Right atrium auricular region (tissue), 2 donors: ENCODE measurements around the gene LARGE2. TPM values are rescaled to one million over a fixed set of nuclear protein-coding genes. Genes with fewer than 3 reads are reported as not detected.

Experiments used
- DNase-seq: peaks from one replicate; pipeline ENCODE4 v3.0.0-alpha.2; 2019; ENCODE audit warnings: low spot score
- H3K27ac ChIP-seq, 2 donors: fragments of 200-600 bp; sonication (generic); 1 replicate in 1 of 2; 2 replicates in 1 of 2; pipeline ENCODE4 v1.5.1; 2016 to 2019
- H3K27me3 ChIP-seq, 2 donors: fragments of 200-600 bp; sonication (generic); one replicate each; pipeline versions ENCODE4 v1.5.1 to v1.6.0; 2017 to 2019
- H3K36me3 ChIP-seq: fragments of 200-600 bp; sonication (generic); one replicate; pipeline ENCODE4 v1.5.1; 2016
- H3K4me1 ChIP-seq, 2 donors: fragments of 200-600 bp; sonication (generic); one replicate each; pipeline versions ENCODE4 v1.5.1 to v1.6.0; 2017 to 2019
- H3K4me3 ChIP-seq, 2 donors: fragments of 200-600 bp; sonication (generic); 1 replicate in 1 of 2; 2 replicates in 1 of 2; pipeline ENCODE4 v1.5.1; 2017 to 2019; ENCODE audit warnings: mild to moderate bottlenecking in 1 of 2, moderate library complexity in 1 of 2
- H3K9me3 ChIP-seq, 2 donors: fragments of 200-600 bp; sonication (generic); one replicate each; pipeline ENCODE4 v1.5.1; 2019
- total RNA-seq, 2 donors: library from RNA; depleted of rRNA; stranded (reverse); fragments of >200 nt; gene quantifications; one replicate each; pipeline ENCODE4 v1.1.0, GENCODE V29; 2016
- TF ChIP-seq, protein P1 (sequence below), 2 donors: fragments of 200-600 bp; sonication (generic); IDR thresholded peaks; one replicate each; pipeline ENCODE4 v1.5.1; 2019; ENCODE audit warnings: antibody characterized with exemption in 2 of 2

LARGE2 gene
- total RNA-seq, 2 donors from 2014 or later = 0.51 TPM; not detected in 1

DNA sequence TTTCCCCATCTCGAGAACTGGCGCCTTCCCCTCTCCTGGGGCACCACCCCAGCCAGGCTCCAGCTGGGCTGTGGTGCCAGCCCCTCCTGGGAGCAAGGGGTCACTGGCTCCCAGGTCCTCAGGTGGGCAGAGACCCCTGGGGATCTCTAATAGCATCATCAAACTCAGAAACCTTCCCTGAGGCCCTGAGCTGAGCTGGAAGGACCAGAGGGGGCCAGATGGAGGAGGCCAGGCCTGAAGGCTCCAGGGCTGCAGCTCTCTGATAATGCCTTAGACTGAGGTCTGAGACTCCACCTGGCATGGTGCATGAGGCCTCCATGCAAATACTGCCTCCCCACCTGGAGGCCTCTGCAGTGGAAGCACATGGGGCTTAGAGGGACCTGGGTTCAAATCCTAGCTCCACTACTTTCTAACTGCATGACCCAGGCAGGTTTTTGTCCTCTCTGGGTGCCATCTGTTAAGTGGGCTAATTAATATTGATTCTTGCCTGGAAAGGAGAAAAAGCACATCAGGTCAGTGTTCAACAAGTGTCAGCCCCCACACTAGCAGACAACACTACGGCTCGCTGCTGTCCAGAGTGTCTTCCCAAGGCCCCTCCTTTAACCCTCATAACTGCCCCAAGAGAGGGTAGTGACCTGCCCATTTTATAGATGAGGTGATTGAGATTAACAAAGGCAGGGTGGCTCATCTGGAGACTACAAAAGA lies 35.5 kb upstream of the LARGE2 start:
- TF ChIP-seq, protein P1, sequence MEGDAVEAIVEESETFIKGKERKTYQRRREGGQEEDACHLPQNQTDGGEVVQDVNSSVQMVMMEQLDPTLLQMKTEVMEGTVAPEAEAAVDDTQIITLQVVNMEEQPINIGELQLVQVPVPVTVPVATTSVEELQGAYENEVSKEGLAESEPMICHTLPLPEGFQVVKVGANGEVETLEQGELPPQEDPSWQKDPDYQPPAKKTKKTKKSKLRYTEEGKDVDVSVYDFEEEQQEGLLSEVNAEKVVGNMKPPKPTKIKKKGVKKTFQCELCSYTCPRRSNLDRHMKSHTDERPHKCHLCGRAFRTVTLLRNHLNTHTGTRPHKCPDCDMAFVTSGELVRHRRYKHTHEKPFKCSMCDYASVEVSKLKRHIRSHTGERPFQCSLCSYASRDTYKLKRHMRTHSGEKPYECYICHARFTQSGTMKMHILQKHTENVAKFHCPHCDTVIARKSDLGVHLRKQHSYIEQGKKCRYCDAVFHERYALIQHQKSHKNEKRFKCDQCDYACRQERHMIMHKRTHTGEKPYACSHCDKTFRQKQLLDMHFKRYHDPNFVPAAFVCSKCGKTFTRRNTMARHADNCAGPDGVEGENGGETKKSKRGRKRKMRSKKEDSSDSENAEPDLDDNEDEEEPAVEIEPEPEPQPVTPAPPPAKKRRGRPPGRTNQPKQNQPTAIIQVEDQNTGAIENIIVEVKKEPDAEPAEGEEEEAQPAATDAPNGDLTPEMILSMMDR (IDR thresholded peaks at IDR 0.05) = no peak
- H3K27me3 ChIP-seq = no peaks in the 10 kb centered on the region
- peaks cover 0 to 8% of the 10 kb centered on the region in 2 donors for H3K4me1 ChIP-seq
- no peak overlapping the region for H3K4me3 ChIP-seq
- no peak overlapping the region for H3K27ac ChIP-seq
- DNase-seq = no peak
- H3K36me3 ChIP-seq = peaks cover 10% of the 10 kb centered on the region
- H3K9me3 ChIP-seq = no peaks in the 10 kb centered on the region

DNA sequence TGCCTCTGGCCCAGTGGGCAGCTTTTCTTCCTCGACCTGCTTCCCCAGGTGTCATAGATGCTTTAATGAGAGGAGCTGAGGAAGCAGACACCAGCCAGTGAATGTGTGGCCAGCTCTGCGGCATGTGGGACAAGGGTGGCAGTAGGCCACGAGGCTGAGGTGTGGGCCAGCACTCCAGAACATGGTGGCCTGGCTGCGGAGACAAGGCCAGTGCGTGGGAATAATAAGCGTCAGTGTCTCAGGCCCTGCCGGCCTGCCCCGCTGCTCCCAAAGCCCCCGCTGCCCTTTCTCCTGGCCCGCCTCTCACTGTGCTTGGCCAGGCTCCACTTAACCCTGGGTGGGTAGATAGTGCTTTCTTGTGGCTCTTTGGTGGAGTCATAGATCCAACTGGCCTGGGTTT lies 34.9 kb upstream of the LARGE2 start:
- Histone ChIP-seq H3K27ac (no peak overlapping the region), H3K4me3 (no peak overlapping the region), H3K27me3 (no peaks in the 10 kb centered on the region), H3K9me3 (no peaks in the 10 kb centered on the region), H3K4me1 (peaks cover 0 to 8% of the 10 kb centered on the region in 2 donors), H3K36me3 (peaks cover 4% of the 10 kb centered on the region)
- TF ChIP-seq, protein P1 (IDR thresholded peaks at IDR 0.05) = no peak
- DNase-seq = no peak

DNA sequence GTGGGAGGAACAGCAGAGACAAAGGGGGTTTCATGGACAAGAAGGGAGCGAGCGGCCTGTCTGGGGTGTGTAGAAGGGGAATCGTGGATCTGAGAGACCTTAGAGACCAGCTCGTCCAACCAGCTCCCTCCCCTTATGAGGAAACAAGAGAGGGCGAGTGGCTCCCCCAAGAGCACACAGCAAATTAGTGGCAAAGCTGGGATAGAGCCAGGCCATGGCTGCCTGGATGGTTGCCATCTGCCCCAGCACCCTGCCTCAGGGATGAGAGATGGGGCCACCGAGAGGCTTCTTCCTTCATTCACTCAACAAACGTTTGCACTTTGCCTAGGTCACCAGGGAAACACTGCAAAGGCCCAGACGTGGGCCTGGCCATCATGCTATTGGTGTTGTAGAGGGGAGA lies 32.9 kb upstream of the LARGE2 start:
- H3K9me3 ChIP-seq = no peaks in the 10 kb centered on the region
- H3K27ac ChIP-seq = no peak overlapping the region
- DNase-seq = no peak
- H3K4me1 ChIP-seq = peaks cover 0 to 8% of the 10 kb centered on the region in 2 donors
- H3K4me3 ChIP-seq = no peak overlapping the region
- TF ChIP-seq, protein P1 (IDR thresholded peaks at IDR 0.05) = no peak
- no peaks in the 10 kb centered on the region for H3K36me3 ChIP-seq
- H3K27me3 ChIP-seq = no peaks in the 10 kb centered on the region

DNA sequence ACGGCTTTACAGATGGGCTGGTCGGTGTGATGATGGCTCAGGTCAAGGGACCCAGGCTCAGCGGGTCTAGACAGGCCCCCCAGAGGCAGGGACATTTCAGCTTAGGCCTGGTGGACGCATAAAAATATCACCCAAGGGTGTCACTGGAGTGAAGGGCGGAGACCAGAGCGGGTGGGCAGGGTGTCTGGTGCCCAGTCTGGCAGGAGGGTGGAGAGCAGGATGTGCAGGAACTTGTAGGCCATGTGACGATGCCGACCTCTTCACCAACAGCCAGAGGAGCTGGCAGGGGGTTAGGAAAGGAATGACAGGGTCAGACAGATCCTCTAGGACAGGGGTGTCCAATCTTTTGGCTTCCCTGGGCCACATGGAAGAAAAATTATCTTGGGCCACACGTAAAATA lies 32.5 kb upstream of the LARGE2 start:
- no peaks in the 10 kb centered on the region for H3K9me3 ChIP-seq
- TF ChIP-seq, protein P1 (IDR thresholded peaks at IDR 0.05) = no peak
- DNase-seq = no peak
- no peak overlapping the region for H3K4me3 ChIP-seq
- peaks cover 0 to 8% of the 10 kb centered on the region in 2 donors for H3K4me1 ChIP-seq
- H3K36me3 ChIP-seq = no peaks in the 10 kb centered on the region
- H3K27me3 ChIP-seq = no peaks in the 10 kb centered on the region
- H3K27ac ChIP-seq = no peak overlapping the region

DNA sequence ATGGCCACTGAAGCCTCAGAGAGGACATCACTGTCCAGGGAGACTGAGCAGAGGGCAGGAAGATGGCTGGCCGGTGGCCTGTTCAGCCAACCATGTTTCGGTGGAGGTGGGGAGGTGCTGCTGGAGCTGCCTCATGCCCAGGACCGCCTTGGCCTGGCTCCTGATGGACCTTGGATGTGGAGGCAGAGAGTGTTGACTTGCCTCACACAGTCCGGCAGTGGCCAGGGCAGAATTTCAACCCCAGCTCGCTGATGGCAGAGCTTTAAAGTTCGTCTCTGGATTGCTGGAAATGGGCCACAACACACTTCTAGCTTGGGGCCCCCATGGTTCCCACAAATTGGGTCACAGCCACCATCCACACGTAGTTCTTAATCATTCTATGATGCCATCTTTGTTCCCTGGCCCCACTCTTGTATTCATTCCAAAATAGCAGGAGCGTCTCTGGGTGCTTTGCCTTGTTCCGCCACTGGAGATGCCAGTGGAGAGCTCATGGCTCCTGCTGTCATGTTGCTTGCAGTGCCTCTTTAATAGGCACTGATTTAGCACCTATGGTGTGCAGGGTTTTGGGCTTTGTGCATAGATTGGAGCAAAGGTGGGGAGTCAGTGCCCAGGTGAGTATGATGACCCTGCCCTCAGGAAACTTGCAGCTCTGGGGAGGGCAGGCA lies 31.4 kb upstream of the LARGE2 start:
- H3K27ac ChIP-seq = no peak overlapping the region
- TF ChIP-seq, protein P1 (IDR thresholded peaks at IDR 0.05) = no peak
- no peak for DNase-seq
- no peaks in the 10 kb centered on the region for H3K36me3 ChIP-seq
- H3K4me3 ChIP-seq = no peak overlapping the region
- peaks cover 0 to 3% of the 10 kb centered on the region in 2 donors for H3K4me1 ChIP-seq
- H3K9me3 ChIP-seq = no peaks in the 10 kb centered on the region
- no peaks in the 10 kb centered on the region for H3K27me3 ChIP-seq
